Activated CD4-positive, alpha-beta T cell treated with anti-CD3 and anti-CD28 coated beads, Interleukin-2, amount 50 U/mL, for 16 hours (primary cell): ENCODE results near the gene ANXA2.

ENCODE experiments used
- DNase-seq: peaks from one replicate; pipeline ENCODE4 v3.0.0-alpha.2; 2020

The ANXA2 gene

GRCh38 chr15:60386615-60387014, 11.2 kb downstream of the ANXA2 start:
- no peak for DNase-seq

DNA sequence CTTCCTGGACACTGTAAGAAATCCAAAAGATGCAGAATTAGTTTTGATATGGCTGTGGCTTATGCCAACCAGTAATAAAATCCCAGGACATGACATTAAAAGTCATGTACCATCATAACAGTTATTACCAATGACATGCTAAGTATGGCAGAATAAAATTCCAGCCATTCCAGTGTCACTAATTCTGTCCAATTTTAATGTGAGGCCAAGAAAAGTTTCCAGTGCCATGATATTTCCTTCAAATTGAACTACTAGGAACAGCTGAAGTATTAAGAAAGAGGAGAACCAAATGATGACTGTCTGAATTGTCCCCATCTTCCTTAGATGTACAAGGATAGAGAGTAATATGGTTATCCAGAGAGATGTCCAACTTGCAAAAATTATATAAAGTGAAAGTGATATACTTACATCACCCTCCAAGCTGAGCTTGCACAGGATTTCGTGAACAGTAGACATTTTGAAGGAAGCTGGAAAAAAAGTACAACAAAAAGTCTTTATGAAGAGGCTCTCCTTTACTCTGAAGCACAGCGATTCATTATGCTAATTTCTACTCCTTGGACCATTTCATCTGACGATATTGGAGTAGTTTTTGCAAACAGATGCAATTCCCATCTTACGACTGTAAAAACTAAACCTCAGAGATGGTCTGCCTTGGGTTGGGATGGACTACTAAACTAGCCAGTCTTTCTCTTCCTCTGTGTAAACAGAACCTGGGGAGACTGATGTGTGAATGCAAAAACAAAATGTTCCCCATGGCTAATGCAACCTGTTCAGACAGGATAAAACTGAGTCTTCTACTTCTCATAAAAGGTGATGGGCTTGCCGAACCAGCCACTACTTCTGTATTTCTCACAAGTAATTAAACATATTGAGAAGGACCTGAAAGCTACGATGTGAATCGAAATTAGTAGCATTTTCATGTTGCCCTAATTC, 11.9 kb downstream of the ANXA2 start:
- no peak for DNase-seq

GRCh38 chr15:60384526-60385126, 13.2 kb downstream of the ANXA2 start:
- no peak for DNase-seq

DNA sequence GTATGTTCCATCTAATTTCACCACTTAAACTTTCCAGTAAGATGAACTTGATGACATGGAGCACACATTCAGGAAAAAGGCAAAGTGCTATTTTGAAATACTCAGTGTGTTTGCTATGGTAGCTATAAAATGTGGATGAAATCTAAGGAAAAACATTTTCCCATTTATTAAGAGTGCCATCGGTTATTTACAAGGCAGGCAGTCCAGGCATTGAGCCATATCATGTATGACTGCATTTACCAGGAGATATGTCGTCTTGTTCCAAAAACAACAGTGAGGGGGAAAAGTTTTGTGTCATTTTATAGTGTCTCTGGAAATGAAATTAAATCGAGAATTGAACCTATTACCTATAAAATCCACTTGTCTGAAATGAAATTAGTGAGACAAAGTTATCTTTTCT, 13.7 kb downstream of the ANXA2 start:
- no peak for DNase-seq

DNA sequence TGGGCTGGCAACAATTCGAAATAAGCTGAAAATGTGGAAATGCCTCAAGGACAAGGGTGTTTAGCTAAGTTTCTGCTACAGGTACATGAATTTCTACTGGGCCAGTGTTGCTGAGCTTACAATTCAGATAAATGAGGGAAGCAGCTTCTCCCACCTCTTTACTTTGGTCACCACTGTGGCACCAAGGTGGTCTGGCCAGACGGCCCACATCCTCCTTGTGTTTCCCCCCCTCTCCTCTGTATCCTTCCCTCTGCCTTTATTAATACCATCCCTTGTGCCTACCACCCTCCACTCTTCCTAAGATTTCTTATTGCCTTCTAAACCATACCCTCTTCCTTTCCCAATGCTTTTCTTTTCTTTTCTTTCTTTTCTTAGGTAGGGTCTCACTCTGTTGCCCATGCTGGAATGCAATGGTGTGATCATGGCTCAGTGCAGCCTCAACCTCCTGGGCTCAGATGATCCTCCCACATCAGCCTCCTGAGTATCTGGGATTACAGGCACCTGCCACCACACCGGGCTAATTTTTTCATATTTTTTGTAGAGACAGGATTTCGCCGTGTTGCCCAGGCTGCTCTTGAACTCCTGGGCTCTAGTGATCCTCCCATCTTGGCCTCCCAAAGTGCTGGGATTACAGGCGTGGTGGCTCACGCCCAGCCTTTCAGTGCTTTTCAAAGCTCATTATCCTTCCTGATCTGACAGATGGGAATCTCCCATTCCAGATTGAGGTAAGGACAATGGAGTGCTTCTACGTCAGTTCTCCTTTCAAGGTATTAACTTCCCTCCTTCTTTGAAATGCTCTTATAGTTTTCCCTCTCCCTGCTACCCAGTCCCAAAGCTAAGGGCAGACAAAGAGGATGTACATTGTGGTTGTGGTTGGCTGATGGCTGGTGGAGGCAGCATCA, 14.8 kb downstream of the ANXA2 start:
- no peak for DNase-seq

DNA sequence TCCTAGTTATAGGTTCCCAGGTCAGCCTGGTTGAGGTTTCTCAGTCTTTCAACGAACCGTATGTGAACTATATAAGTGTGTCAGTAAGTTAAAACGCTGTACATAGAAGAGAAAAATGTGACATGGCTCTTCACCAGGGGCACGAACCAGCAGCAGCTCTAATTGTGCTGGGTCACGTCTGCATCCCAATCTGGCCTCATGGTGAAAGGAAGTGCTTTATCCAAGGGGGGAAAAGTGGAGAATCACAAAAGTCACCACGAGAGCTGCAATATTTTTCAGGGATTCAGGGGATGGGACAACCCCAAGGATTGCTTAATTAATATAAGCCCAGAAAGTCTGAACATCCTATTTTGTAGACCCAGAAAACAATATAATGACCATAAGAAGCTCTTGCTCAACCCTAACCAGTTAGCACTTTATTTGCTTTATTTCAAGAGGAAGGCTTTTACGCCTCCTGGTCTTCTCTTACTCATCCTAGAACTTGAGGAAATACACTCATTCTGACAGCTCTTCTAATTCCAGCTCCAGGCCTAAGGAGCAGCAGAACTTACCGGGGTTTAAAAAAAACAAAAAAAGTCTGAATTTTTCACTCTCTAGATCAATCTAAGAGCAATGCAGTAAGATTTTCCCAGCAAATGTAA, 16.5 kb downstream of the ANXA2 start:
- no peak for DNase-seq

- no peak for DNase-seq
Measured at GRCh38 chr15:60379525-60380274, 18.1 kb downstream of the ANXA2 start.

GRCh38 chr15:60379185-60379524, 18.6 kb downstream of the ANXA2 start:
- no peak for DNase-seq

- no peak for DNase-seq
Measured at GRCh38 chr15:60376677-60377095, 21.1 kb downstream of the ANXA2 start.

DNA sequence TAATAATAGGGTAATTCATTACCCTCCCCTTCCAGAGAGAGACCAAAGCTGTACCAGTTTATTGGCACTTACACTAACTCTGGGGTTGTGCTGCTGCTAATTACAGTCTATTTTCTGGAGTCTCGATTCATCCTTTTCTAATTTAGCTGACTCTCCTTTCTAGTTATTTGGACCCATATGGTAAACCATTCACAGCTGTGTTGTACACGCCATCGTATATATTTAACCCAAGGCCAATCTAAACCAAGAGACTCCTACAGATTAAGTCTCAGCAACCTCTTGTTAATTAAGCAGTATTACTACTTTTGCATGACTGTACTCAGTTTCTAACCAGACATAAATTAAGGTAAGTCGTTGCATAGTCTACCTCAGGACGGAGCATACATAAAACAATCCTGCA, 22.5 kb downstream of the ANXA2 start:
- no peak for DNase-seq

DNA sequence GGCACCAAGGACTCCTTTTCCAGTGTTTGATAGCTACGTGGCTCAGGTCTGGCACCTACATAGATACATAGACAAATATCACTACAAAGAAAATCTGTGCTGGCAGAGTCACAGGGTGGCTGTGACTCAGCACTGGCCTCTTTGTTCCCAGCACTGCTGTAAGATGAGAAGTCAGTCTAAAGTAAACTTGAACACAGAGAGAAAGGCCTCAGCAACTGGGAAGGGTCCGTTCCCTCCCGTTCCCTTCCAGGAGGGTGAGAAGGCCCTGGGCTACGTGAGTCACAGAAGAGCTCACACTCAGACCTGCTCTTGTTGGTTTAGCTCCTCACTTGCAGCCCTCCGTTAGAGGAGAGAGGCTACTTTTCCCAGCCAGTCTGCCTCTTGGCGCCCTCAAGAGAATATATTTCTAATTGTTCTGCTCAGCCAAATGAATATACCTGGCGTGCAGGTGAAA, 23.1 kb downstream of the ANXA2 start:
- no peak for DNase-seq

- no peak for DNase-seq
Measured at GRCh38 chr15:60374209-60374608, 23.6 kb downstream of the ANXA2 start.

DNA sequence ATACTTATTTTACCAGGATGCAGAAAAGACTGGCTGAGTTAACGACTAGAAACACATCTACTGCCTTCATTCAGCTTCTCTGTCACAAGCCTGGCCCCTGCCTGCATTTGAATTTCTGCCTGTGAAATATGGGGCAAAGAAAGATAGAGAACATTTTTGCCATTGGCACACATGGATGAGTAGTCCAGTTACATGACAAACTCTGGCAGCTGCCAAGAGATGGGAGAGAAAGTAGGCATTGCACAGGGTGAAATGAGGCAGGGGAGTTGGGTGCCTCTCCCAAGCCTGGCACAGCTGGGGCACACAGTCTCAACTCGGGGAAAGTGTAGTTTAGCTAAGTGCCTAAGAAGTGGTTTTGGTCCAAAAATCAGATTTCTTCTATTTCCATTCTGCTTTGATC, 24.0 kb downstream of the ANXA2 start:
- no peak for DNase-seq

DNA sequence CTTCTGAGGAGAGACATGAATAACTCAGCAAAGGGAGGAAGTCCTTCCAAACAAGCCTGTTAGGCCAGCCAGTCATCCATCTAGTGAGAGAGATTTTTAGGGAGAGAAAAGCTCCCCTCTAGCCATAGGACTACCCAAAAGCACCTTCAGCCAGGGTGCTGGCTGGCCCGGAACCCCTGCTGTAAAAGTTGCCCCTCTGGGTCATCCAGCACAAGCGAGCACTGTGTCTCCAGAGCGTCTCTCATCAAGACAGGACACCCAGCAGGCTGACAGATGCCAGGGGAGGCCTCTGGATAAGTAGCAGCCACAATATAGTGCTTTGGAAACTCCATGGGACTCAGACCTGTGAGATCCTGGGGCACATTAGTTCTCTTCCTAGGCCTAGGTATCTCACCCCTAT, 24.5 kb downstream of the ANXA2 start:
- no peak for DNase-seq

GRCh38 chr15:60372756-60373155, 25.0 kb downstream of the ANXA2 start:
- no peak for DNase-seq

DNA sequence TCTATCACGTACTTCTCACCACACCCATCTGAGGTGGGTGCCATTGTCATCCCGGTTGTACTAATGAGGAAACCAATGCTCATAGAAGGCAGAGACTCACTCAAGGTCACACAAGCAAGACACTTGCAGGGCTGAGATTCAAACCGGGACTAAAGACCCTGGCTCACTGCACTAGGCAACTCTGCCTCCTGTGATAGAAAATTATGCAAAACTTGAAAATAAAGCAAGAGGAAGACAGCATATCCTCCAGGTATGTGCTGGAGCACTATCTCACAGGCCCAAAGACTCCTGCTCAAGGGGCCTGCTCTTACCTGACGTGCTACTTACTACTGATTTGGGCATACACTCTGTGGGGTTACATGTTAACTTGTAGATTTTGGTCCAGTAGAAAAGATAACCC, 25.6 kb downstream of the ANXA2 start:
- no peak for DNase-seq

- DNase-seq: no peak
Measured at GRCh38 chr15:60371175-60372051, 26.4 kb downstream of the ANXA2 start.

GRCh38 chr15:60370869-60371136, 27.0 kb downstream of the ANXA2 start:
- DNase-seq: no peak

DNA sequence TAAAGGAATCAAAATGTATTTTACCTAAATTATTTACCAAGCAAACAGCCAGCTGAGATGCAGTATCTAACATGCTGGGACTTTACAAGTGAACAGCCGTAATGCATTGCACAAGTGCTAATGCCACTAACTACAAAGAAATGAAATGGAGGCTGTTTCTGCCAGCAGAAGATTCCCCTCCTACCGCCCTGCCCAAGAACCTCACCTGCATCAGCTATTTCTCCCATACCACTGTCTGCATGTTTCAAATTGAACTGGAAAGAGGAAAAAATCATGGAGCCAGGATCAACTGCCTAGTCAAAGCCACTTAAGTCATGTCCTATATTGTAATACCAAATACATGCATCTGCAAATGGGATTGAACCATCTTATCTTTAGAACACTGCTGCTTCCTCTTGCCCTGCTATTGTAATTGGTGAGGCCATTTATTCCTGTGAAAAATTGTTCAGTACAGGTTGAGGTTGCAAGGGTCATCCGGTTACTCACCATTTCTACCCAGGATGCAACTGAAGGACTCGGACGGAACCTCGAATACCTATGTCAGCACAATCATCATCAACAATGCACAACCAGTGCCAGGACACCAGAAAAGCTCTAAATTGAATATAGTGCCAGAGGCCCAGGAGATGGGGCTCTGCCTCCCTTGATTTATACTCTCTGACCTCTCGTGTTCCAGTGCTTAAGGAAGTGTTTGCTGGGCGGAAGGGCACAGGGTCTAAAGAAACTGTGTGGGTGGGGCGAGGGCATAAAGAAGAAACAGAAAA, 27.5 kb downstream of the ANXA2 start:
- no peak for DNase-seq

DNA sequence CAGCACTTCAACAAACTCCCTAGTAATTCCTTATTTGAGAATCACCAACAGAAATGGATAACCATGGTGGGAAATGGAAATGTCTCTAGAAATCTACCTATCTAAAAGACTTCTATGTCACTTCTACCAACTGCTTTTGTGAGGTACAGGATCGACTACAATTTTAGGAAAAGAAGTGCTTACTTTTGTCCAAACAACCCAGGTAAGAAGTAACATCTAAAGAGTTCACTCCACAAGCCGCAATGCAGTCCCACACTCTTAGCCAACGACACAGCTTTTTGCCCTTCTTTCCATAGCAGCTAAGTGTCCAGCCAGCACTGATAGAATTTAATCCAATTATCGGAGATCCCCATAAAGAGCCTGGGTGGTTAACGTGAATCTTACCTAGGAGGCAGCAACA, 28.1 kb downstream of the ANXA2 start:
- DNase-seq: no peak

GRCh38 chr15:60364612-60364924, 33.2 kb downstream of the ANXA2 start:
- DNase-seq: no peak
